Measurements from ENCODE around the gene OXNAD1.

The OXNAD1 gene

DNA sequence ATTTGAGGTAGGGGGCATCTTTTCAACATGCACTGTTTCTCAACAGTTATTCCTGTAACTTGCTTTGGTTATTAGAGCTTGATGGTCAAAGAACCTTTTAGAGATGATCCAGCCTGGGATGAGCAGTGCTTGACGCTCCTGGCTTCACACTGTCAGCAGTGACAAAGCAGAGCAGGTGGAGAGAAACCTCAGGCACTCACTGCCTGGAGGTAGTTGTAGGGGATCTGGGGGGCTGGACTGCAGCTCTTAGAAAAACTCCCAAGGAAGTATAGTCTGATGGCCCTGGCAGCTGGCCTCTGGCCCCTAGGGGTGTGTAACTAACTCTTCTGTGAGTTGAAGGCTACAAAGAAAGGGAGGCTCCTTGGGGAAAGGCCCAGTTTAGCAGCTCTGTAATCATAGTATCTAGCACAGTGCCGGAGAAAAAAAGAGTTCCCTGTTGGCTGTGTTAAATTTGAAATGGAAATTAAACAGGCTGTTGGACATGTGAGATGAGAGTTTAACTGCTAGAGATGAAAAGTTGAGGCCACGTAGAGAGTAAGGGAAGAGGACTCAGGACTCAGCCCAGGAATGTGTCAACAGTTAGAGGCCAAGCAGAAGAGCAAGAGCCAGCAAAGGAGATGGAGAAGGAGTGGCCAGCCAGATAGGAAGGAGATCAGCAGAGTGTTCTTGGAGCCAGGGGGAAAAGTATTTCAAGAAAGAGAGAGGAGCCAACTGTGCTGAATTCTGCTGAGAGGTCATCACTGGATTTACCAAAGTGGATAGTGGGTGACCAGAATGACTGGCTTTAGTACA lies 14.2 kb downstream of the OXNAD1 start:
- DNase-seq = no peak

DNA sequence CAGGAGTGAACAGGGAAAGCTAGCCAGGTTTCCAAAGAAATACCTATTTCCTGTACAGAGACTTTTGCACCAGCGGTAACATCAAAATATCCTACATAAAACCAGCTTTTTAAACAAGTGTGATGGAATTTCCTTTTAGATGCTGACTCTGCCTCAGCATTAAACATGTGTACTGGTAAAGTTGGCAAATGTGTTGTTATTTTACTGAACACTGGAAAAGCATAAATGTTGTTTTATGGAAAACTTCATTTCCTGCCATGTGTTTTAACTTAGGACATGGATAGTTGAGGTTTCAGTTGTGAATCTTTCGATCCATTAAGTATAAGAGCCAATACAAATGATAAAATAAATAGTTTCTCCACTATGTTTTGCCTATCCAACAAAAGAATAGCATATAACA lies 15.7 kb downstream of the OXNAD1 start:
- no peak for DNase-seq

GRCh38 chr3:16284633-16285032 lies 19.6 kb downstream of the OXNAD1 start:
- no peak for DNase-seq

DNA sequence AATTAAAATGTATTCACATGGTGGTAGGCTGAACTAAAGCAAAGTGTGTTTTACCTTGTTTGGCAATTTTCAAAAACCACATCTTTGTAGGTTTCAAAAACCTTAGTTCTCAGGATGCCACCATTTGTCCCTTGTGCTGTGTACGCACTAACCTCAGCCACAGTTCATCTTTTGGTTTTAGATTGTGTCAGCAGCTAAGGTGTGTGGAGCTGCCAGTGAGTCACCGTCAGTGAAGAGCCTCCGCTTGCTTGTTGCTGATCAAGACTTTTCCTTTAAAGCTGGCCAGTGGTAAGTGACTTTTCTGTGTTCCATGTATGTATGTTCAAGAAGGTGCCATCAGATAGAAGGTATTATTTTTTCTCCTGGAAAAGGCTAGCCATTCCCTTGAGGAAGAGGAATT lies 21.1 kb downstream of the OXNAD1 start:
- DNase-seq = no peak

DNA sequence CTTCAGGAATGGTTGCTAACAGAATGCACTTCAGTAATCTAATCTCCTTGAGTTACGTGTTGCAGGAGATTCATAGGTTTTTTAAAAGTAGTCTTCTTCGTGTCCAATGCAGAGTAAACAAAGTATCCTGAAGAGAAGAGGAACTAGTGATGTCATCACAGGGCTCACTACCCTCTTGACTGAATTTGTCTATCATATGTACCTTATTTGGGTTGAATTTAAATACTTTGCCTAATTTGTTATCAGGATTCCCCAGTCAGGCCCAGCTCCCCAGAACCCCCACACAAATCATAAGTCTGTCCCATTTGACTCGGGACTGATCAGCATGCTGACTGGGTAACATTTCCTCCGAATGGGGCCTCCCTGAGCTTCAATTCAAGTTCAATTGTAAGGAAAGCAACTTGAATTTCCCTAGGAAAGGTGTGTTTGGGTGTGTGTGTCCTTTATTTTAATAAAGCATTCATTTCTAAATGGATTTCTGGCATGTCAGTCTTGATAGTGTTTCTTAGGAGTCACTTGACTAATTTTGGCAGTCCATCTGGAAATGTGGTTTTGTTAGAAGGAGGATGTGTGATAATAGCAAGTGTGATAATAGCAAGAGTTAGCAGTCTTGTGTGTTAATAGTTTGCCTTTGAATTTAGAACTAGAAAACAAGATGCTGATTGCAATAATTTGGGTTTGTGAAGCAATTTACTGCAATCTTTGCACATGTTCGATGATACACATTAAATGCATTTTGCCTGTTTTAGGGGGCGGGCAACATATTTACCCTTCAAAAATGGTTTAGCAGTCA lies 21.9 kb downstream of the OXNAD1 start:
- no peak for DNase-seq

GRCh38 chr3:16288664-16289063 lies 23.7 kb downstream of the OXNAD1 start:
- DNase-seq = no peak

- DNase-seq = no peak
Measured at GRCh38 chr3:16289144-16289889, 24.3 kb downstream of the OXNAD1 start.

DNA sequence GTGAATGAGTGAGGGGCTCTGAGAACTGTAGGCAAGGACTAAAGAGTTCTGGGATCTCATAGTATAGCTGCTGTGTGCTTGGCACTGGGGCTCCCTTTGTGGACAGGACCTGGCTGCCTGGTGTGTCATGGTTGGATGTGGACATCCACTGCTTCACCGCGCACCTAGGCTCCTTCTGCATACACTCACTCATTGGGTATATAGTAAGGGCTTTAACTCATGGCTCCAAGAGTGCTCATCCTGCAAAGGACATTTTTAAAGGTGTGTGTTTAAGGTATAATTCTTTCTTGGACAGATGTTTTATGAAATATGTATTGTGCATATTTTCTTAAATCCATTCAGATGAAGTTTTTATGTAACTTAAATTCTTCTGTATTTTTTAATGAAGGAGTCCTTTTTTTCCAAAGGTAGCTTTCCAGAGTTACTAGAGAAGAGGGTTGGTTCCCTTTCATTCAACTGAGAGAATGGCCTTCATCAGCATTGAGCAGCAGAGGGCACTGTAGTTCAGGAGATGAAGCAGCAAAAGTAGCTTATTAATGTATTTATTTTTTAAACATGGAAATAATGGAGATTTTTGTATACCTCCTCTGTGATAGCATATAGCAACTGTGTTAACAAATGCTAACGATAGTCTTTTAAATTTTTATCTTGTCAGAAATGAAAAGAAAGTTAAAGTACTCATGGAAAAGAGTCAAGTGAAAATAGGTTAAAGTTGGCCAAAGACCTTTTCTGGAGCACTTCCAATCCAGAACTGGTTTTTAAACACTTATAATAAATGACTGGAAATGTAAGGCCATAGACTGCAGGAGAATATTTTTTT lies 25.2 kb downstream of the OXNAD1 start:
- DNase-seq = peak; percentile 22

GRCh38 chr3:16290827-16291196 lies 25.8 kb downstream of the OXNAD1 start:
- no peak for DNase-seq

GRCh38 chr3:16294844-16295243 lies 29.8 kb downstream of the OXNAD1 start:
- DNase-seq = no peak

GRCh38 chr3:16295298-16295890 lies 30.4 kb downstream of the OXNAD1 start:
- DNase-seq = no peak

DNA sequence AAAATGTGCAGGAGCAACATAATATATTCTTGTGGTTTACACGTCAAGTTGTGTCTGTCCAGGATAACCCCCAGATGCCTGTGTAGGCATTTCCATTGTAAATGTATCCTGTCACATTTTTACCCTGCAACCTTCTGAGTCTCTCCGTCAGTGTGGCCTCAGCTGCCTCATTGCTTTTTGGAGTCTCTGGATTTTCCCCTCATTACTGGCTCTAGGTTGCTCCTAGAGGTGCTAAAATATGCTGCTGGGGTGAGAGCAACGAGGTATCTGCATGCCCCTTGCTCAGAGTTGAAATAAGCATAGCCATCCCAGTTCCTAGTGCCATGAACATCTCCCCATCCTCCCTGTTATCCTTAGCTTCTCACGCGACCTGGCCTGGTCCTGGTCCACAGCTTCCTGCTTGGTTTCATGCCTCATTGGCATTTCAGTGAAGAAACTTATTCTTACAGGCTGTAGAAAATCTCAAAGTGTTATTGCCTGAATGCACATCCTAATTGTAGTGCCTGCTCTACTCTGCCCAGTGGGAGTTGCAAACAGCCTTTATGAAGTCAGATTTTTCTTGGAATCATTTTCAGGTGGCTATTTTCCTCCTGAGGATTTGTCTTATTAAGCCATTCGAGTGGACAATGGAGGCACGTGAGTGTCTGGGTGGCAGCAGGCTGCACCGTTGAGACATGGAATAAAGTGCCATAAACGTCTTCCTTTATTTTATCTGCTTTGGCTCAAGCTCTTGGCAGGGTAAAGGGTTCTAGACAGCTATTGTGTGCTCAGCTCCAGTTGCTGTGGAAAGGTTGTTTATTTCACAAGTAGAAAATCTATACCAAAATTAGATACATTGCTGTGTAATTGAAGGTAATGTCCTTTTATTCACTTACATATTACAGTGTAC lies 33.2 kb downstream of the OXNAD1 start:
- DNase-seq = no peak

DNA sequence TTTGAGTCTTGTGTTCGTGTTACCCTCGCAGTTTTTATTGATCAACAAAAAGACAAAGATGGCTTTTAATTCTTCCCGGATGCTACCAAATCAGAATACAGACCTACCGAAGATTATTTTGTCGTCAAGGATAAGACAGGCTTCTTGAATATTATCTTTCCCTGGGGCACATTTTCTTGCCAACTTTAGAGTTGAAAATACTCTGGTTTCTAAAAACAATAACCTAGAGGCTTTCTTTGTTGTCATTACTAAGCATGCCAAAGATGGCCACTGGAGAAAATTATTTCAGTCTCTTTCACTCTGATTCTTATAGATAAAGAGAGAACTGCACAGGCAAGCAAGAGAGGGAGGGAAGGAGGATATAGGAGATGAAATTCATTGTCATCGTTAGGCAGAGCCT lies 33.9 kb downstream of the OXNAD1 start:
- no peak for DNase-seq

DNA sequence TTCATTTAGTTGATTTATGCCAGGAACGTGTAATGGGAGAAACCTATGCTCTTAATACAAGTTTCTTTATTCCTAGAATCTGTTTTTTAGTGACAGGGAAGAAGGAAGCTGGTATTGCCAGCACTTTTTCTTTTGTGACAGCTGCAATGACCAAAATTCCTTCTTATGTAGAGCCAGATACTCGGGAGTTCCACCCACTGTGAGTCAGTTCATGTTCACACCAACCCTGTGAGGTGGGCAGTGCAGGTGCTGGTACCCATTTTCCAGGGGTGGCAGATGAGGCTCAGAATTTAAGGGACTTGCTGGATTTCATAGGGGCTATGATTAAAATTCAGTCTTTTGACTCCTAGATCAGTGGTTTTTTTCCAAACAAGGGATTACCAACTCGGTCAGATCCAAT lies 34.7 kb downstream of the OXNAD1 start:
- no peak for DNase-seq

DNA sequence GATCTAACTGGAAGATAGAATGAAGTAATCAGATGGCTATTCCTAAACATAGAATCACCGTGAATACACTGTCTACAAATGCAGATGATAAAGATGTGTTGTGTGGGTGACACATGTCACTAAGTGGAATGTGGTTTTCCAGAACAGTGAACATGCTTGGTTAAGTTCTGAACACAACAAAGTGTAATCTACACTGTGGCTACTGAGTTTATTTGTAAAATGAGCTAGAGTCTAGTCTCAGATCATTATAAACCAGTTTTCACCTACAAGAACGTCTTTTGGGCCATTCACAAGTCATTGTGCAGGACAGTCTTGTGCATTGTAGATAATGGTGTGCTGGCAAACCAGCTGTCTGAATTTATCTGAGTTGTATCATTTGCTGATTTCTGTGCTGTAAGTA lies 35.3 kb downstream of the OXNAD1 start:
- DNase-seq = no peak

- no peak for DNase-seq
Measured at GRCh38 chr3:16300881-16301359, 35.9 kb downstream of the OXNAD1 start.

GRCh38 chr3:16301507-16301906 lies 36.5 kb downstream of the OXNAD1 start:
- DNase-seq = no peak

GRCh38 chr3:16302082-16302631 lies 37.1 kb downstream of the OXNAD1 start:
- DNase-seq = no peak

DNA sequence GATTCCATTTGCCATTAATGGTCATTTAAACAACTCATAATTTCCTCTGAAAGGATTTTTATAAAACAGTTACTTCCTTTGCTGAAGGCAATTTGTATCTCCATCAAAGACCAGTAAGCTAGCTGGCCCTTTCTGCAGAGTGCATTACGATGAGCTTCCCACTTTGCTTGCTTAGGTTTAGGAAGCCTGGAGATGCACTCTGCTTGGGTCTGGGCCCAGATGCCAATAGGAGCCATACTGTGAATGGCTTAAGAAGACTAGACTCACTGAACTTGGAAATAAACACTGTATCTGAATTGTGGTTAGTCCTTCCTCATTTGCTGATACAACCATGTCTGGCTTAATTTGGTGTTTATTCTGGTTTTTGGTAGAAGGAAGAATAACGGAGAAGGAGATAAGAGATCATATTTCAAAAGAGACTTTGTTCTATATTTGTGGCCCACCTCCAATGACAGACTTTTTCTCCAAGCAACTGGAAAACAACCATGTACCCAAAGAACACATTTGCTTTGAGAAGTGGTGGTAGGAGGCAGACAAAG lies 38.1 kb downstream of the OXNAD1 start:
- DNase-seq = no peak
